ENCODE measurements around the gene MAGOH. TPM values are rescaled to one million over a fixed set of nuclear protein-coding genes. Genes with fewer than 3 reads are reported as not detected.

The MAGOH gene
- total and polyA plus RNA-seq, 2 of the 13 experiments (the other 11 are each of a cell fraction or from before 2014, with no cell fraction given), result 24.1 to 87.0 TPM

DNA sequence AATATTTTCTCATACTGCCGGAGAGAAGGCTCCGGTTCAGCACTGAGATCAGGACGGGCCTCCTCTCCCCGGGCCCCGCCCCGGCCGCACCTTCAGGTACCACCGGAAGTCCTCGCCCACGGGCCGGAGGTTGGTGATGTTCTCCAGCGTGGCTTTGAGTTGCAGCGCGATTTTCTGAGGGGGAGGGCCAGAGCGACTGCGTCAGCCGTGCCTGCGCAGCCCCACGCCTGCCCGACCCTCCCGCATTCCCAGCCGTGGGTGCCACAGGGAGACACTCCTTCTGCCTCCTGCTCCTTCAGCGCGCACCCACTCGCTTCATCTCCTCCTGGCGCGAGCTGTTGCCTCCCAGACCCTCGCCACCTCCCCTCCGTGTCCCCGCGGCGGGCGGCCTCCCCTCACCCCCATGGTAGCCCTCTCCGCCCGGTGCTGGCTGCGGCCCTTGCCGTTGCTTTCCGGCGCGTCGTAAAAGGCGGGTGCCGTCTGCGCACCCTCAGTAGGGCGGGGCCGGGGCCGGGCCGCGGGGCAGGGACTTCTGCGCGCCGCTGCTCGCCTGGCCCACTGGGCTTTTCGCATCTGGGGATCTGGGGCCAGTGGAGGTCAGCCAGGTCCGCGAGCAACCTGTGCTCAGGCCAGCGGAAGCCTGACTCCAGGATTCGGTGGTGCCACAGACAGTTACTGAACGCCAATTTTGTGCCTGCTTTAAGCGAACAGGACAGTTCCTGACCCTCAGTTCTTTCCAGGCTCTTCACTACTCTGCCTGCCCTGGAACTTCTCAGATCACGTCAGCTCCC is 18.0 kb downstream of the MAGOH start, which contains the start of gene CZIB (continued):
- peak; percentile 69; the same call in 1 of the 2 replicates for TF ChIP-seq ZNF460 (CRISPR knock-in tag; IDR thresholded peaks at IDR 0.05; ENCODE audit: borderline replicate concordance)
- TF ChIP-seq ZBTB3 (CRISPR knock-in tag; IDR thresholded peaks at IDR 0.05; ENCODE audit: borderline replicate concordance, low read depth), result 0 out of 2 replicates have a peak, but pooled peaks have one; percentile 27
- no peak for TF ChIP-seq ZNF577 (CRISPR knock-in tag; IDR thresholded peaks at IDR 0.05; ENCODE audit: borderline replicate concordance, low read depth)
- no peak for TF ChIP-seq NONO (IDR thresholded peaks at IDR 0.05)
- TF ChIP-seq NONO (CRISPR knock-in tag; conservative IDR thresholded peaks at IDR 0.05), result peak; percentile 99
- peak; percentile 87; the same call in 1 of the 2 replicates for TF ChIP-seq NRL (CRISPR knock-in tag; IDR thresholded peaks at IDR 0.05; ENCODE audit: borderline replicate concordance)
- TF ChIP-seq, protein P1, sequence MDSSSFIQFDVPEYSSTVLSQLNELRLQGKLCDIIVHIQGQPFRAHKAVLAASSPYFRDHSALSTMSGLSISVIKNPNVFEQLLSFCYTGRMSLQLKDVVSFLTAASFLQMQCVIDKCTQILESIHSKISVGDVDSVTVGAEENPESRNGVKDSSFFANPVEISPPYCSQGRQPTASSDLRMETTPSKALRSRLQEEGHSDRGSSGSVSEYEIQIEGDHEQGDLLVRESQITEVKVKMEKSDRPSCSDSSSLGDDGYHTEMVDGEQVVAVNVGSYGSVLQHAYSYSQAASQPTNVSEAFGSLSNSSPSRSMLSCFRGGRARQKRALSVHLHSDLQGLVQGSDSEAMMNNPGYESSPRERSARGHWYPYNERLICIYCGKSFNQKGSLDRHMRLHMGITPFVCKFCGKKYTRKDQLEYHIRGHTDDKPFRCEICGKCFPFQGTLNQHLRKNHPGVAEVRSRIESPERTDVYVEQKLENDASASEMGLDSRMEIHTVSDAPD (CRISPR knock-in tag; IDR thresholded peaks at IDR 0.05), result no peak
- no peak for TF ChIP-seq HNRNPH1 (optimal IDR thresholded peaks at IDR 0.05; ENCODE audit: low read depth, low read length)
- peak; percentile 87; the same call in 1 of the 2 replicates for TF ChIP-seq ZNF749 (CRISPR knock-in tag; IDR thresholded peaks at IDR 0.05; ENCODE audit: borderline replicate concordance)
- TF ChIP-seq, protein P2, sequence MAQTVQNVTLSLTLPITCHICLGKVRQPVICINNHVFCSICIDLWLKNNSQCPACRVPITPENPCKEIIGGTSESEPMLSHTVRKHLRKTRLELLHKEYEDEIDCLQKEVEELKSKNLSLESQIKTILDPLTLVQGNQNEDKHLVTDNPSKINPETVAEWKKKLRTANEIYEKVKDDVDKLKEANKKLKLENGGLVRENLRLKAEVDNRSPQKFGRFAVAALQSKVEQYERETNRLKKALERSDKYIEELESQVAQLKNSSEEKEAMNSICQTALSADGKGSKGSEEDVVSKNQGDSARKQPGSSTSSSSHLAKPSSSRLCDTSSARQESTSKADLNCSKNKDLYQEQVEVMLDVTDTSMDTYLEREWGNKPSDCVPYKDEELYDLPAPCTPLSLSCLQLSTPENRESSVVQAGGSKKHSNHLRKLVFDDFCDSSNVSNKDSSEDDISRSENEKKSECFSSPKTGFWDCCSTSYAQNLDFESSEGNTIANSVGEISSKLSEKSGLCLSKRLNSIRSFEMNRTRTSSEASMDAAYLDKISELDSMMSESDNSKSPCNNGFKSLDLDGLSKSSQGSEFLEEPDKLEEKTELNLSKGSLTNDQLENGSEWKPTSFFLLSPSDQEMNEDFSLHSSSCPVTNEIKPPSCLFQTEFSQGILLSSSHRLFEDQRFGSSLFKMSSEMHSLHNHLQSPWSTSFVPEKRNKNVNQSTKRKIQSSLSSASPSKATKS (CRISPR knock-in tag; IDR thresholded peaks at IDR 0.05), result peak; percentile 23; the same call in 1 of the 2 replicates
- TF ChIP-seq NCOA2 (CRISPR knock-in tag; IDR thresholded peaks at IDR 0.05), result peak; percentile 52
- peak; percentile 75 for TF ChIP-seq ZNF205 (CRISPR knock-in tag; IDR thresholded peaks at IDR 0.05)
- TF ChIP-seq ZNF773 (CRISPR knock-in tag; IDR thresholded peaks at IDR 0.05; ENCODE audit: borderline replicate concordance), result 0 out of 2 replicates have a peak, but pooled peaks have one; percentile 92
- no peak for TF ChIP-seq MYNN (CRISPR knock-in tag; IDR thresholded peaks at IDR 0.05; ENCODE audit: low read depth)
- TF ChIP-seq ZNF160 (CRISPR knock-in tag; IDR thresholded peaks at IDR 0.05), result peak; percentile 93
- TF ChIP-seq ZNF567 (CRISPR knock-in tag; IDR thresholded peaks at IDR 0.05; ENCODE audit: borderline replicate concordance), result peak; percentile 97; the same call in 1 of the 2 replicates
- 0 out of 2 replicates have a peak, but pooled peaks have one; percentile 67 for TF ChIP-seq GTF3A (CRISPR knock-in tag; conservative IDR thresholded peaks at IDR 0.05)
- TF ChIP-seq, protein P3, sequence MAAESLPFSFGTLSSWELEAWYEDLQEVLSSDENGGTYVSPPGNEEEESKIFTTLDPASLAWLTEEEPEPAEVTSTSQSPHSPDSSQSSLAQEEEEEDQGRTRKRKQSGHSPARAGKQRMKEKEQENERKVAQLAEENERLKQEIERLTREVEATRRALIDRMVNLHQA (CRISPR knock-in tag; IDR thresholded peaks at IDR 0.05), result no peak
- TF ChIP-seq MTA3 (CRISPR knock-in tag; IDR thresholded peaks at IDR 0.05), result no peak
- peak; percentile 85 for TF ChIP-seq MEF2D (CRISPR knock-in tag; IDR thresholded peaks at IDR 0.05)
- no peak for TF ChIP-seq CBX2 (IDR thresholded peaks at IDR 0.05; ENCODE audit: low read depth, low read length)
- 0 out of 2 replicates have a peak, but pooled peaks have one; percentile 31 for TF ChIP-seq CBX2 (CRISPR knock-in tag; IDR thresholded peaks at IDR 0.05; ENCODE audit: low read depth)
- TF ChIP-seq ZNF333 (CRISPR knock-in tag; IDR thresholded peaks at IDR 0.05; ENCODE audit: borderline replicate concordance), result peak; percentile 84; the same call in 1 of the 2 replicates
- peak; percentile 22 for TF ChIP-seq XRCC5 (optimal IDR thresholded peaks at IDR 0.05; ENCODE audit: low read length)
- peak; percentile 97 for TF ChIP-seq KAT7 (CRISPR knock-in tag; IDR thresholded peaks at IDR 0.05; ENCODE audit: borderline replicate concordance)
- TF ChIP-seq ZNF7 (CRISPR knock-in tag; IDR thresholded peaks at IDR 0.05), result no peak

All from HepG2 (cell line).